ENCODE results near the gene RPUSD3.

- TF ChIP-seq, protein P1, sequence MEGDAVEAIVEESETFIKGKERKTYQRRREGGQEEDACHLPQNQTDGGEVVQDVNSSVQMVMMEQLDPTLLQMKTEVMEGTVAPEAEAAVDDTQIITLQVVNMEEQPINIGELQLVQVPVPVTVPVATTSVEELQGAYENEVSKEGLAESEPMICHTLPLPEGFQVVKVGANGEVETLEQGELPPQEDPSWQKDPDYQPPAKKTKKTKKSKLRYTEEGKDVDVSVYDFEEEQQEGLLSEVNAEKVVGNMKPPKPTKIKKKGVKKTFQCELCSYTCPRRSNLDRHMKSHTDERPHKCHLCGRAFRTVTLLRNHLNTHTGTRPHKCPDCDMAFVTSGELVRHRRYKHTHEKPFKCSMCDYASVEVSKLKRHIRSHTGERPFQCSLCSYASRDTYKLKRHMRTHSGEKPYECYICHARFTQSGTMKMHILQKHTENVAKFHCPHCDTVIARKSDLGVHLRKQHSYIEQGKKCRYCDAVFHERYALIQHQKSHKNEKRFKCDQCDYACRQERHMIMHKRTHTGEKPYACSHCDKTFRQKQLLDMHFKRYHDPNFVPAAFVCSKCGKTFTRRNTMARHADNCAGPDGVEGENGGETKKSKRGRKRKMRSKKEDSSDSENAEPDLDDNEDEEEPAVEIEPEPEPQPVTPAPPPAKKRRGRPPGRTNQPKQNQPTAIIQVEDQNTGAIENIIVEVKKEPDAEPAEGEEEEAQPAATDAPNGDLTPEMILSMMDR (IDR thresholded peaks at IDR 0.05): no peak
- peak in 1 of 2 donors; percentile 59 for TF ChIP-seq POLR2A (IDR thresholded peaks at IDR 0.05)
Measured at GRCh38 chr3:9791790-9792404, 51.9 kb downstream of the RPUSD3 start.
